Muscle of leg (tissue), 11 donors: Measurements from ENCODE around the gene DGKK. TPM values are rescaled to one million over a fixed set of nuclear protein-coding genes. Genes with fewer than 3 reads are reported as not detected.

Experiments
- DNase-seq: peaks from one replicate; pipeline ENCODE4 v3.0.0; 2013
- H3K27ac ChIP-seq: one replicate; pipeline ENCODE4 v1.5.1; 2013; ENCODE audit warnings: mild to moderate bottlenecking, low read length, control low read depth
- H3K27me3 ChIP-seq: one replicate; pipeline ENCODE4 v1.6.1; 2013; ENCODE audit warnings: low read length; ENCODE audit not compliant: control insufficient read depth, insufficient read depth
- H3K36me3 ChIP-seq: one replicate; pipeline ENCODE4 v1.6.1; 2013; ENCODE audit warnings: low read length; ENCODE audit not compliant: control insufficient read depth, insufficient read depth
- H3K4me1 ChIP-seq: one replicate; pipeline ENCODE4 v1.6.1; 2013; ENCODE audit warnings: low read length; ENCODE audit not compliant: control insufficient read depth, insufficient read depth
- H3K4me3 ChIP-seq: one replicate; pipeline ENCODE4 v1.5.1; 2013; ENCODE audit warnings: low read length, control low read depth
- H3K9me3 ChIP-seq: replicated peaks from 2 replicates; pipeline ENCODE4 v1.6.1; 2013; ENCODE audit warnings: low read depth, low read length; ENCODE audit not compliant: control insufficient read depth
- WGBS: methylation state at CpG from one replicate; pipeline ENCODE4 v1.1.5; 2013; ENCODE audit warnings: missing lambda C conversion rate; ENCODE audit not compliant: insufficient coverage; 5-methylcytosine and 5-hydroxymethylcytosine counted together
- polyA plus RNA-seq, 8 donors: library from polyadenylated mRNA; unstranded; fragments of 120-200 nt; gene quantifications; one replicate each; pipeline versions ENCODE4 v1.2.1 to v1.2.3, GENCODE V29; 2013; ENCODE audit warnings: inconsistent platforms in 1 of 8, low replicate concordance in 1 of 8; ENCODE audit not compliant: insufficient read length in 8 of 8, insufficient read depth in 1 of 8
- total RNA-seq: library from RNA; stranded (reverse); fragments of 120-200 nt; gene quantifications from one replicate; pipeline ENCODE4 v1.2.4, GENCODE V29; 2013

Gene DGKK
- total and polyA plus RNA-seq, 9 donors, result 0.01 to 0.03 TPM; not detected in 7

DNA sequence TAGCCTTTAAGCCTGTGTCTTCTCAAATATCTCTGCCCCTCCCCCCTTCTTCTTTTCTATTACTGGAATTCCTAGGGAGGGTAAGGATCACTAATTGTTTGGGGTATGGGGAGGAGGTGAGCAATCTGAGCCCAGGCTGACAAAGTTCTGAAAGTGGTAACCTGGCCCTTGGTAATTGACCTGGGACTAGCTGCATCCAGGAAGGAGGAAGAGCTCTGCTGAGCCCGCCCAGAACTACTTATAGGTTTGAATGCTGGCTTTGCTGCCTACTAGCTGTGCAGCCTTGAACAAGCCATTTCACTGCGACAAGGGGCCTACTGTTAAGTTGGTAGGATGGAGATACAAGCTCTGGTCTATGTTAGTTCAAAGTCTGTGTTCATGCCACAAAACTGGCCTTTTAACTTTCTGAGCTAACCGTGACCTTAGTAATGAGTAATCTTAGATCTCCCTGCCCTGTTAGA, 37.8 kb downstream of the DGKK start:
- Histone ChIP-seq H3K36me3 (no peaks in the 10 kb centered on the region), H3K4me1 (no peaks in the 10 kb centered on the region), H3K27ac (no peak overlapping the region), H3K27me3 (peaks cover 32% of the 10 kb centered on the region), H3K9me3 (no peaks in the 10 kb centered on the region), H3K4me3 (no peak overlapping the region)
- no peak for DNase-seq
- 37% methylated on average over 2 of the region's 3 CpGs for WGBS

DNA sequence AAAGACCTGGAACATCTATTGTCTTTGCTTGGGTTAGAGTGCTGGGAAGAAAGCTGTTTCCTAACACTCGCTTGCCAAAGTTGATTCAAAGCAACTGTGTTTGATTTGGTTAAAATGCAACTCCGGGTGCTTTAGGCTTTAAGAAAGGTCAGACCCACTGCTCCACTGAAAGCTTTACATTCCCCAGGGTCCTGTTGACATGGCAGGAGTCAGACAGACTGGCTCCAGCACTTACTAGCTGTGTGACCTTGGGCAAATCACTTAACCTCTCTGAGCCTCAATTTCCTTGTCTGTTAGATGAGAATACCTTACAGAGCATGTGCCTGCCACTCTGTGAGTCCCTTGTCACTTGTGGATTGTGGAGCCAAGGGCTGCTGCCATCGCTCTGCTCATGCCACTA, 39.0 kb downstream of the DGKK start:
- 57% methylated on average over 2 of the region's 3 CpGs for WGBS
- H3K9me3 ChIP-seq, result no peaks in the 10 kb centered on the region
- DNase-seq, result no peak
- no peak overlapping the region for H3K4me3 ChIP-seq
- no peak overlapping the region for H3K27ac ChIP-seq
- H3K4me1 ChIP-seq, result no peaks in the 10 kb centered on the region
- peaks cover 27% of the 10 kb centered on the region for H3K27me3 ChIP-seq
- H3K36me3 ChIP-seq, result no peaks in the 10 kb centered on the region

DNA sequence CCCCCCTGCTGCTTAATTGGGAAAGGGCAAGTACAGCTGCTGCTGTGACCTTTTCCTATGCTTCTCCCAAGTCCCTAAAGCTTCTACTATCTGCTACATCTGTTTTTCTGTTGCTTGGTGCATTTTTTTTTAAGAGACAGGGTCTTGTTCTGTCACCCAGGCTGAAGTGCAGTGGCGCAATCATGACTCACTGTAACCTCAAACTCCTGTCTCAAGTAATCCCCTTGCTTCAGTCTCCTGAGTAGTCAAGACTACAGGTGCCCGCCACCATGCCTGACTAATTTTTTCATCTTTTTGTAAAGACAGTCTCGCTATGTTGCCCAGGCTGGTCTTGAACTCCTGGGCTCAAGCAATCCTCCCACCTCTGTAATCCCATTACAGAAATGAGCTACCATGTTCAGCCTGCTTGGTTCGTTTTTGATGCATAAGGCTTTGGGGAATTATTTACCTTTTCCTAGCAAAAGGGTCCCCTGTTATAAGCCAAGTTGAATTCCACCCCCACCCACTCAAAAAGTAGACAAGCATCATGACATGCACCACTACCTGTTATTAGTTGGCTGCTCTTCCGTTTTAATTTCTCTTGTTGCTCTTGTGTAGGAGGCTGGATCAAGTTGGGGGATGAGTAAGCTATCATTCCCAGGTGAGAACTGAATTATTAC, 39.6 kb downstream of the DGKK start:
- no peak for DNase-seq
- 75% methylated on average over 1 of the region's 5 CpGs for WGBS

DNA sequence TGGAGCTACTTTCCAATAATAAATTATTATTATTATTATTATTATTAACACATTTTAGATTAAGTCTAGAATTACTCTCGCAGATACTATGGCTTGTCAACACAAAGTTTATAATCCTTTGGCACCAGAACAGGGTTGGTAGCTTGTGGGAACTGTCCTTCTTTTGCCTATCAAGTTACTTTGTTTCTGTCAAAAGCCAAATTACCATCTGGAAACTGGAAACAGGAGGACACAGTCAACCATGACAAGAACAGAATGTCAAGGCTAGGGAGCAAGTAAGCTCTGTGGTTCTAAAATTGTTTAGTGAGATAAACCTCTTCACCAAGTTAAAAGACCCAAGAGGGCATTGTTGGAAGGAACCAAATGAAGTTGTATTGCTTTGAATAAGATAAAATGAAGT, 42.5 kb downstream of the DGKK start:
- Histone ChIP-seq H3K27ac (no peak overlapping the region), H3K36me3 (no peaks in the 10 kb centered on the region), H3K9me3 (no peaks in the 10 kb centered on the region), H3K27me3 (peaks cover 15% of the 10 kb centered on the region), H3K4me3 (no peak overlapping the region), H3K4me1 (no peaks in the 10 kb centered on the region)
- peak; percentile 10 for DNase-seq
- WGBS, result no CpG with 5 or more reads among the region's 1 CpG

More for the DNA sequence above, 39.6 kb downstream of the DGKK start:
- no peaks in the 10 kb centered on the region for H3K9me3 ChIP-seq
- H3K4me3 ChIP-seq, result no peak overlapping the region
- no peak overlapping the region for H3K27ac ChIP-seq
- H3K27me3 ChIP-seq, result peaks cover 27% of the 10 kb centered on the region
- H3K36me3 ChIP-seq, result no peaks in the 10 kb centered on the region
- H3K4me1 ChIP-seq, result no peaks in the 10 kb centered on the region

DNA sequence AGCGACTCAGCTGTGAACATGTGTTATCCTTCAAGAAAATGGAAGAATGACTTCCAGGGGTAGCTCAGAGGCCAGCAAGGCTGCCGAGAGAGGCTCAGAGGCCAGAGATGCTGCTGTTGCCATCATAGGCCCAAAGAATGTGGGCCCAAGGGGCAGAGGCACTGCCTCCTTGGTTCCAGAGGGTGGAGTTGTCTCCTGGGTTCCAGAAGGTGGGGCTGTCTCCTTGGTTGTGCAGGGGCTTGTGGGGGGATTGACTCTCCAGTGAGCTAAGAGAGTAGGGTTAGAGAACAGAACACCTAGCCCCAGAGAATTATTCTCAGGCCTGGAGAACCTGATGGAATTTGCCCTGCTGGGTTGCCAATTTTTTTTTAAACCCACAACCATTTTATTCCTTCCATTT, 62.6 kb downstream of the DGKK start:
- no peak for DNase-seq
- WGBS, result 80% methylated on average over 2 of the region's 2 CpGs
- no peak overlapping the region for H3K4me3 ChIP-seq
- no peaks in the 10 kb centered on the region for H3K36me3 ChIP-seq
- peaks cover 3% of the 10 kb centered on the region for H3K9me3 ChIP-seq
- no peaks in the 10 kb centered on the region for H3K4me1 ChIP-seq
- peaks cover 14% of the 10 kb centered on the region for H3K27me3 ChIP-seq
- H3K27ac ChIP-seq, result no peak overlapping the region

DNA sequence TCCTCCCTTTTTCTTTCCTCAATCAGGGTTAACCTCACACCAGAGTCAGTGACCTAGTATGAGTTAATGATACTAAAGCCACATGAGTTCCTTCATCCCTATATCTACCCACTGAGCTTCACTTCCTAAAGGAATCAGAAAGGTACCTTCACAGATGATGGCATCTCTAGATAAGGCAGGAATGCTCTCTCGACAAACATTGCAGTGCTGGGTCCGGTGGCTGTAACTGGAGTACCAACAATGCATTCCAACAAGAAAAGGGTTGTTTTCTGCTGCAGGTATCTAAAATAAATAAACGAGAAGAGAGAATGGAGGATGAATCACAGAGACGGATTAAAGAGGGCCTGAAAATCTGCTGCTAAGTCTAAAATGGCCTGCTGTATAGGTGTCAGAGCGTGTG, 66.7 kb downstream of the DGKK start:
- no peak overlapping the region for H3K27ac ChIP-seq
- H3K9me3 ChIP-seq, result peaks cover 3% of the 10 kb centered on the region
- H3K4me1 ChIP-seq, result no peaks in the 10 kb centered on the region
- no peak for DNase-seq
- H3K27me3 ChIP-seq, result peaks cover 13% of the 10 kb centered on the region
- no peak overlapping the region for H3K4me3 ChIP-seq
- H3K36me3 ChIP-seq, result no peaks in the 10 kb centered on the region
- 67% methylated on average over 5 of the region's 5 CpGs for WGBS

DNA sequence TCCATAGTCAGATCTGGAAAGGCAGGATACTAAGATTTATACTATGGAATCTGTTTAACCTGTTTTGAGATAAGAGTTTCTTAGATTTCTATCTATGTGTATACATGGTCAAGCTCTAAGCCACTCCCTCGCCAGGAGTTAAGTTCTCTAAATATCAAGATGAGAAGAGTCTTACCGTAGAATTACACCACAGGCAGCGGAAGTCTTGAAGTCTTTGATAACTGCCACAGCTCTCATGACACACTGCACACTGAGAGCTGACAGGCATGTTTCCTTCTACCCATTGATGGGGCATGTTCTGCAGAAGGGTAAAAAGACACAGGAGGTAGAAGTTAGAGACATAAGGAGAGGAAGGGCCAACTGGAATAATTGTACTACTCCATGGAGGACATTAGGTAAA, 67.7 kb downstream of the DGKK start:
- Histone ChIP-seq H3K27me3 (peaks cover 13% of the 10 kb centered on the region), H3K36me3 (no peaks in the 10 kb centered on the region), H3K27ac (no peak overlapping the region), H3K4me3 (no peak overlapping the region), H3K9me3 (peaks cover 3% of the 10 kb centered on the region), H3K4me1 (no peaks in the 10 kb centered on the region)
- WGBS, result no CpG with 5 or more reads among the region's 3 CpGs
- DNase-seq, result no peak

DNA sequence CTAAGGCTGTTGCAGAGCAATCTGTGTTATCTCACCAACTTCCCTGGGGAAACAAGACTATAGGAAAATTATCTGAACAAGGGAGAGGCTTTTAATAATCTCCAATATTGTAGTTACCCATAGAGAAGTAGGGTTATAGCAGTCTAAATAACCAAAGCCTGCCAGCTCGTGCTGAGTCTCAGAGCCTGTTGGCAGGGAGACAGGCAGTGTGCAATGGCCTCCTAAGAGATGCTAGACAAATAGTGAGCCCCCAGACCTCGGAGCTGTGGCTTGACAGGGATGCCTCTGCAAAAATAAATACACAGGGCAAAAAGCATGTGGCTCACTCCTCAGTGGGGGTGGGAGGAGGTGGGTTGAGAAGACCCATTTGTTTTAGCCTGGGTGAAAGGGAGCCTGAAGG, 76.7 kb downstream of the DGKK start:
- no peak overlapping the region for H3K4me3 ChIP-seq
- H3K27me3 ChIP-seq, result peaks cover 21% of the 10 kb centered on the region
- no peak overlapping the region for H3K27ac ChIP-seq
- DNase-seq, result no peak
- no peaks in the 10 kb centered on the region for H3K36me3 ChIP-seq
- no CpG with 5 or more reads among the region's 2 CpGs for WGBS
- no peaks in the 10 kb centered on the region for H3K9me3 ChIP-seq
- H3K4me1 ChIP-seq, result no peaks in the 10 kb centered on the region

DNA sequence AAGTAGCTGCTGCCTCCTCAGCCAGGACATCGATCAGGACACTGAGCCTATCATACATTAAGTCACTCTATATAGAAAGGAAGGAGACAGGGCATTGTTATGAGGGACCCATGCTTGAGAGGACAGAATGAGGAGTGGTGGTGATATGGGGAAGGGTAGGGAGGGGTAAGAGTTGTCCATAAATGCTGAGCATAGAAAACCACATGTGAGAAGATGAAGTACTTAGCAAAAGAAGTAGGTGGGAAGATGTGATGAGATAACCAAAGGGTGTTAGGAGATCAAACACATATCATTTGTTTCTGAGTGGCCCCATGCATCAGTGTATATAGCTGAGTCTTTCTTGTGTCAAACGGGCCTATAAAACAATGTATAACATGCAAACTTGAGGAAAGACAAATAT, 84.1 kb downstream of the DGKK start:
- WGBS, result 50% methylated on average over 1 of the region's 2 CpGs
- peaks cover 19% of the 10 kb centered on the region for H3K27me3 ChIP-seq

DNA sequence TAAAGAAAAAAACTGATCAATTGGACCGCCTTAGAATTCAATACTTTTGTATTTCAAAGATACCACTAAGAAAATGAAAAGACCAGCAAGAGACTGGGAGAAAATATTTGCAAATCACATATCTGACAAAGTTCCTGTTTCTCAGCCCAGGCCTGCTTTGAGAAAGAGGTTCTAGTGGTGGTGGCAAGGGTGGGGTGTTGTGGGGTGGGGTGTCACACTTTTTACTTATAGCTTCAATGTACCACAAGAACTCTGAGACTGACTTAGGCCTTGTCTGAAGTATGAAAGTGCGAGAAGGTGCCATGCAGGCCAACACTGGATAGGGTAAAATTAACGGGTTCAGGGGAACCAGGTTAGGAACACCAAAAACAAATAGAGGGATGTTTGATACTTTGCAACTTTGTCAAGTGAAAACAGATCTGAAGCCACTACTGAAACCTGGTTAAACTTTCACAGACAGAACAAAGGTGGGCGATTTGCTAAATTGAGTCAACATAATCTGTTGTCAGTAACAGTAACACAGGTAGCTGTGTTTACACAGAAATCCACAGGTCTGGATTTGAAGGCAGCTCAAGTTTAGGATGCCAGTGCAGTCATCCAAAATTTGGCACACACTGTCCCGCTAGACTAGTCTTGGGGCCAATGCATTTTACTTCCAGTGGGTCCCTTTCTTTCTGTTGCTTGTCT, 88.8 kb downstream of the DGKK start:
- no peaks in the 10 kb centered on the region for H3K9me3 ChIP-seq
- 84% methylated on average over 4 of the region's 5 CpGs for WGBS
- H3K36me3 ChIP-seq, result no peaks in the 10 kb centered on the region
- no peaks in the 10 kb centered on the region for H3K4me1 ChIP-seq
- DNase-seq, result no peak
- H3K27ac ChIP-seq, result no peak overlapping the region
- H3K27me3 ChIP-seq, result peaks cover 17% of the 10 kb centered on the region
- H3K4me3 ChIP-seq, result no peak overlapping the region

More for the DNA sequence above, 84.1 kb downstream of the DGKK start:
- Histone ChIP-seq H3K27ac (no peak overlapping the region), H3K4me1 (no peaks in the 10 kb centered on the region), H3K4me3 (no peak overlapping the region), H3K36me3 (no peaks in the 10 kb centered on the region), H3K9me3 (no peaks in the 10 kb centered on the region)
- DNase-seq, result no peak
